Measurements from ENCODE around the gene SMAD6. TPM values are rescaled to one million over a fixed set of nuclear protein-coding genes. Genes with fewer than 3 reads are reported as not detected.
"Not testable (repeated sequence)": the region's sequence is repeated elsewhere in the genome, so short reads cannot be mapped to it uniquely, and the experiment has no call there.

Gene SMAD6
- total RNA-seq, 1 donor from 2014 or later: 17.4 TPM

DNA sequence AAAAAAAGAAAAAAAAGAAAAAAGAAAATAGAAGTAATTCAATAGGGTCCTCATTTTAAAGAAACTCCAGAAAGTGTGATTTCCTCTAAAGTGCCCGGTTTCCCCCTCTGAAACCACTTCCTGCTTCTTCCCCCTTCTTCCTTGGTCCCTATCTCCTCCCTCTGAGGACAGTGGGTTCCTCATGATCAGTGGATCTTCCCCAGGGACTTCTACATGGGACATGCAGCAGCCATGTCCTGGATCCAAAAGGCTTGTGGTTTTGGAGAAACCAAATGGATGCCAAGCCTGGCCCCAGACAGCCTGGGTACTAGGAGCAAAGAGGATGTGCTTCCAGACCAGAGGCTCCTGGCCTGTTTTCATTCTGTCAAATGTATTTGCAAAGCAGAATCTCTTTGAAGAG is 26.6 kb upstream of the SMAD6 start:
- no peak for DNase-seq (ENCODE audit: low spot score)

GRCh38 chr15:66677336-66677735 is 24.7 kb upstream of the SMAD6 start:
- no peak for DNase-seq (ENCODE audit: low spot score)

DNA sequence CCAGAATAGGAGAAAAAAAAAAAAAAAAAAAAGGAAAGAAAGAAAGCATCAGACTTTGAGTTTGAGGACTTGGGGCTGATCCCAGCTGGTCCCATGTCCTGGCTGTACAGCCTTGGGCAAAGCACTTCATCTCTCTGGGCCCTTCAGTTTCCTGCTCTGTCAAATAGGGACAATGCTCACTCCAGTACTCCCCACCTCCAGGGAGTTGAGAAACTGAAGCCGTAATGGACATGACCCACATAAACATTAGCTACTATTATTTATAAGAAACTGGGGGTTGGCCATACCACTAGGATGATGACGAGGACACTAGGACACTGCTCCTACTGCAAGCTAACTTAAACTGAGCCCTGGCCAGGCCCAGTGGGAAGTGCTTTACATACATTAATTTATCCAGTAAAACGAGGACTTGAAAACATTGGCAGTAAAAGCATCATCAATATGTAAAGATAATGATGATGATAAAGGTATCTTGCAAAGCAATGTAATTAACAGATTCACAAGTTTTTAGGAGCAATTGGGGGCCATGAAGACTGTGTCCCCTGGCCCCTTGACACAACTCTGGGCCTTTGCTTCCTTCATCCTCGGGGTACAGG is 22.9 kb upstream of the SMAD6 start:
- no peak for DNase-seq (ENCODE audit: low spot score)

GRCh38 chr15:66679657-66680108 is 22.4 kb upstream of the SMAD6 start:
- DNase-seq (ENCODE audit: low spot score): peak; percentile 48

DNA sequence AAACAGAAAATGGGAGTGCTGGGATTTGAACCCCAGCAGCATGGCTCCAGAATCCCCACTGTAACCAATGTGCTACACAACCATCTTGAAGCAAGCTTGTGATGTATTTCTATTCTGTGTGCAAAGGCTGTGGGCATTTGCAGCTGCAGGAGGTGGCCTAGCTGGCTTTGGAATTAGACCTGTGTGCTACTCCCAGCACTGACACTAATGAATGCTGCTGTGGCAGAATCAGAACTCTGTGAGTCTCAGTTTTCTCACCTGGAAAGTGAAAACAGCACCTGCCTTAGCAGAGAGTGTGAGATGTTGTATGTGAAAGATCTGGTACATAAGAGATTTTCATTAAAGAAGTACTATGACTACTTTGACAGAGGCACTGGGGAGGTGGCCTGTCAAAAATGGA is 21.5 kb upstream of the SMAD6 start:
- DNase-seq (ENCODE audit: low spot score): no peak

GRCh38 chr15:66681395-66681794 is 20.6 kb upstream of the SMAD6 start:
- no peak for DNase-seq (ENCODE audit: low spot score)

GRCh38 chr15:66682246-66682645 is 19.8 kb upstream of the SMAD6 start:
- no peak for DNase-seq (ENCODE audit: low spot score)

DNA sequence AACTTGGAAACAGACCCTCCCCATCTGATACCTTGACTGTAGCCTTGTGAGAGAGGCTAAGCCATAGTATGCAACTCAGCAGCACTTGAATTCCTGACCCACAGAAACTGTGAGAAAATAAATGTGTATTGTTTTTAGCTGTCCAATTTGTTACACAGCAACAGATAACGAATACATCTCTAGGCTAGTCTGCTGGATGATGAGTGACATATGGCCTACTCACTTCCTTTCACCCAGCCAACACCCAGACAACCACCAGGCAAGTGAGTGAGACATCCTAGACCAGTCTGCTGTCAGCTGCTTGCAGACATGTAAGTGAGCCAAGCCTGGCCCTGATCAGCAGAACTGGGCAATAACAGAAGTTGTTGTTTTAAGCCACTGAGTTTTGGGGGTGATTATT is 19.2 kb upstream of the SMAD6 start:
- no peak for DNase-seq (ENCODE audit: low spot score)

GRCh38 chr15:66684136-66684681 is 17.8 kb upstream of the SMAD6 start:
- DNase-seq (ENCODE audit: low spot score): no peak

DNA sequence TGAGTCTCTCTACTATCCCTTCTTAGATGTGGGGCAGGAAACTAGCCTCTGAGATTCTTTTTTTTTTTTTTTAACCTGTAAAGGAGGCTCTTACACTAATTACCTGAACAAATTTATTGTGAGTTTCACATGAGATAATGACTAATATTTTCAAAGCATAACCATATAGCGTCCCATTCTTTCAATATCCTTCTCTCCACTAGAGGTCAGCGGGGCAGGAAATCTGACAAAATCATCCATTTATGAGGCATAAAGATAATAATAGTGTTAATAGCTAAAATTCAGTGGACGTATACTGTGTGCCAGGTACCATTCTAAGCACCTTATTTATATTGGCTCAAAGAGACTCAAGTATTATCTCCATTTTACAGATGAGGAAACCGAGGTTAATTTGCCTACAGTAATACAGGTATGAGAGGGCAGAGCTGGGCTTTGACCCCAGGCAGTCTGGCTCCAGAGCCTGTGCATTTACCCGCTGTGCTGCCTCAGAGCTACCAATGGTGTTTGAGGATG is 16.3 kb upstream of the SMAD6 start:
- DNase-seq (ENCODE audit: low spot score): no peak

- not testable (repeated sequence) for DNase-seq (ENCODE audit: low spot score)
Observed at GRCh38 chr15:66690912-66691311, 11.1 kb upstream of the SMAD6 start.

DNA sequence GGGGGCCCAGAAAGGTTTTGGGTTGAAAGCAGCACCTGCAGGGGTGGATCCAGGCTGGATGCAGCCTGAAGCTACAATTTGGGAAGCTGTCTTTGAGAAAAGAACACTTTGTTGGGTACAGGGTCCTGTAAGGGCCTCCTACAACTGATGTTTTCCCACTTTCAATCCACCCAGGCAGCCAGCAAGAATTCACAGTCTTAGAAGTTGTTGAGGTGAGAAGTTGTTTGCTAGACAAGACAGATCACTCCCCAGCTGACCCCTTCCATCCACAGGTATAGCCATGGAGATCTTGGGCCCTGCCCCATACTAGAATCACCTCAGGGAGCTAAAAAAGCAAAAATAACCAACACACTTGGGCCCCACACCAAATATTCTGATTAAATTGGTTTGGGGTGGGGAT is 10.3 kb upstream of the SMAD6 start:
- no peak for DNase-seq (ENCODE audit: low spot score)

DNA sequence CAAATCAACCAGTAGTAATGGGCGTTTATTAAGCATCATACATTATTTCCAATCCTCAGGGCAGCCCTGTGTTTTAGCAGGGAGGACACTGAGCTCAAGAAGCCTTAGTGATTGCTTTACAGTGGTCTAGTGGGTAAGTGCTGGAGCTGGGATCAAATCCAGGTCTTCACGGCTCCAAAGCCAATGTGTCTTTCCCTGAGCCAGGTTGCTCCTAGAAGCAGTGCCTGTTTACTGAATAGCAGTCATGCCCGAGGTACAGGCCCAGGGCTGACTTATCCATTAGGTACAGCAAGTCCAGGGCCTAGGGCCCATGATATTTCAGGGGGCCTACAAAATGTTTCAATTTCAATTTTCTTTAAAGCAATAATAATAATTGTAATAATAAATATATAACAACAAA is 9.6 kb upstream of the SMAD6 start:
- DNase-seq (ENCODE audit: low spot score): no peak

GRCh38 chr15:66692808-66693596 is 9.0 kb upstream of the SMAD6 start:
- DNase-seq (ENCODE audit: low spot score): no peak

- no peak for DNase-seq (ENCODE audit: low spot score)
Observed at GRCh38 chr15:66696770-66697169, 5.3 kb upstream of the SMAD6 start.

DNA sequence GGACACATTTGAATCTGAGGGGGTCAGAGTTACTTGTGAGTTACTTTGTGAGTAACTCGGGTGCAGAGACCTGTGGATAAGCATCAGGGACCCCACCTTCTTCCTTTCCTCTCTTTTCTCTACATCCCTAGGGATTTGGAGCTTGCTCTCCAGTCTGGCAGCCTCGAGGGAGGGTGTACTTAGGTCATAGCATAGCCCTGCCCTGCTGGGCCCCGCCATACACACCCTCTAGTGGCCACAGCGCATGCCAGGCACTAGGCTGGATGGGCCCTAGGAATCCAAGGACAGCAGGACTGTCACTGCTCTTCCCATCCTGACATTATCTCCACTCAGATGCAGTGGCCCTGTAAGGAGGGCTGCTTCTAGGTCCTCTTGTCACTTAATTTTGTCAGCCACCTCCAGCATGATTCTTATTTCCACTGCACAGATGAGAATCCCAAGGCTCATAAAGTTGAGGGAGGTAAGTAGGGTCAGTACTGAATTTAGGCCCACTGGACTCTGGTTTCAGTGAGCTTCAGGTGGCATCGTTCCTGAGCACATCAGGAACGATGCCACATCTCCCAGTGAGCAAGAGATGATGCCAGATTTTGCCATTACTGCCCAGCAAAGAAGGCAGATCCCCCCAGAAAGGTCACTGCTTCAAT is 3.6 kb upstream of the SMAD6 start:
- DNase-seq (ENCODE audit: low spot score): peak; percentile 76

- DNase-seq (ENCODE audit: low spot score): no peak
Observed at GRCh38 chr15:66698971-66699370, 3.1 kb upstream of the SMAD6 start.

DNA sequence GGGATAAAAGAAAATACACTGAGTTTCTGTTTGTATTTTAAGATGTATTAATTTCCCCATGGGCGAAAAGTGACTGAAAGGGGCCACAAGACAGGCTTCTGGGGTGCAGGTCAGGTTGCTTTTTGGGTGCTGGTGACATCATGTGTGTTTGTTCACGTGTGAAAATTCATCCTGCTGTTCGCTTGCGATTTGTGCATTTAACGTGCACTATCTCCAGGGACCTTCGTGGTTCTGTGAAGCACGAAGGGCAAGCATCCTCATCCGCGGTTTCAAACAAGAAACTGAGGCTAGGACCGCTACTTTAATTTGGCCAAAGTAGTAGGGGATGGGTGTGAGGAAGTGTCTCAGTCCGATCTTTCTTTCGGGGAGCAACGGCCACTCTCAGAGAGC is 1.6 kb upstream of the SMAD6 start:
- no peak for DNase-seq (ENCODE audit: low spot score)

GRCh38 chr15:66700802-66701421 is 1.1 kb upstream of the SMAD6 start:
- peak; percentile 97 for DNase-seq (ENCODE audit: low spot score)

GRCh38 chr15:66701422-66702034 is 508 bp upstream of the SMAD6 start:
- DNase-seq (ENCODE audit: low spot score): peak; percentile 64

DNA sequence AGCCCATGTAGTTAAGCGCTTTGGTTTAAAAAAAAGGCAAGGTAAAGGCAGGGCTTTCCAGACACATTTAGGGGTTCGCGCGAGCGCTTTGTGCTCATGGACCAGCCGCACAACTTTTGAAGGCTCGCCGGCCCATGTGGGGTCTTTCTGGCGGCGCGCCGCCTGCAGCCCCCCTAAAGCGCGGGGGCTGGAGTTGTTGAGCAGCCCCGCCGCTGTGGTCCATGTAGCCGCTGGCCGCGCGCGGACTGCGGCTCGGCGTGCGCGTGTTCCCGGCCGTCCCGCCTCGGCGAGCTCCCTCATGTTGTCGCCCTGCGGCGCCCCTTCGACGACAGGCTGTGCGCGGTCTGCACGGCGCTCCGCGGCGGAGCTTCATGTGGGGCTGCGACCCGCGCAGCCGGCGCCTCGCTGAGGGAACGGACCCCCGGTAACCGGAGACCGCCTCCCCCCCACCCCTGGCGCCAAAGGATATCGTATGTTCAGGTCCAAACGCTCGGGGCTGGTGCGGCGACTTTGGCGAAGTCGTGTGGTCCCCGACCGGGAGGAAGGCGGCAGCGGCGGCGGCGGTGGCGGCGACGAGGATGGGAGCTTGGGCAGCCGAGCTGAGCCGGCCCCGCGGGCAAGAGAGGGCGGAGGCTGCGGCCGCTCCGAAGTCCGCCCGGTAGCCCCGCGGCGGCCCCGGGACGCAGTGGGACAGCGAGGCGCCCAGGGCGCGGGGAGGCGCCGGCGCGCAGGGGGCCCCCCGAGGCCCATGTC is 927 bp downstream of the SMAD6 start:
- DNase-seq (ENCODE audit: low spot score): no peak

Measured in ureter (tissue), 1 donor.